Activated effector memory CD4-positive, alpha-beta T cell treated with anti-CD3 and anti-CD28 coated beads, Interleukin-2, amount 50 U/mL, for 16 hours (primary cell): ENCODE results near the gene RIMKLB.
"Not testable (repeated sequence)": the region's sequence is repeated elsewhere in the genome, so short reads cannot be mapped to it uniquely, and the experiment has no call there.

Source experiments
- DNase-seq: peaks from one replicate; pipeline ENCODE4 v3.0.0-alpha.2; 2020

Gene RIMKLB

GRCh38 chr12:8820676-8821407 is 123.1 kb downstream of the RIMKLB start:
- not testable (repeated sequence) for DNase-seq

GRCh38 chr12:8821591-8821990 is 123.8 kb downstream of the RIMKLB start:
- no peak for DNase-seq

- DNase-seq = no peak
Observed at GRCh38 chr12:8822298-8822697, 124.5 kb downstream of the RIMKLB start, which contains the start of gene A2ML1. Gene A2ML1, plus strand, starts transcription at chr12:8822621. Its CDS starts 31 bp downstream, at chr12:8822652.

DNA sequence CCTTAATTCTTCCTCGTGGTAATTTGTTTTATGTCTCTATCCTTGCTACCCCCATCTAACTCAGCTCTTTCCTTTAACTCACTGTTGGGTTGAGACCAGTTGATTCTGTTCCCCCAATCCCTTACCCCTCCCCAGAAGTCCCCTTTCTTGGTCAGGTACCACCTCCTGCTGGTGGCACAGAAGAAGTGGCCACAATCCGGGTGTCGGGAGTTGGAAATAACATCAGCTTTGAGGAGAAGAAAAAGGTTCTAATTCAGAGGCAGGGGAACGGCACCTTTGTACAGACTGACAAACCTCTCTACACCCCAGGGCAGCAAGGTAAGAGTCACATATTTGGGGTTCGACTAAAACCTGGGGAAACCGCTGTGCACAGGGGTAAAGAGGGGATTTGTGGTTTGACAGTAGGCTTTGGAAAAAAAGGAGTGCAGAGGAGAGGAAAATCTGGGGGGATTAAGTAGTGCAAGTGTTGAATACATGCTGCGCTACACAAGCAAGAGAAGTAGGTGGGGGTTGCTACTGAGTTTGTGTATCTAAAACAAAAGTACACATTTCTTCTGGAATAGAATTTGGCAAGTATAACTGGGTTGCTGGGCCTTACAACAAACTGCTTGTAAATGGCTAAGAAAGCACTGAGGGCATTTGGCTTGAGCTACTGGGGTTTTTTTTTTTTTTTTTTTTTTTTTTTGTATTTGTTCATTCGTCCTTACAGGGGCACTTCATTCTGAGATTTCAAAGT is 125.9 kb downstream of the RIMKLB start:
- DNase-seq = no peak

- no peak for DNase-seq
Observed at GRCh38 chr12:8827551-8828256, 129.9 kb downstream of the RIMKLB start.

DNA sequence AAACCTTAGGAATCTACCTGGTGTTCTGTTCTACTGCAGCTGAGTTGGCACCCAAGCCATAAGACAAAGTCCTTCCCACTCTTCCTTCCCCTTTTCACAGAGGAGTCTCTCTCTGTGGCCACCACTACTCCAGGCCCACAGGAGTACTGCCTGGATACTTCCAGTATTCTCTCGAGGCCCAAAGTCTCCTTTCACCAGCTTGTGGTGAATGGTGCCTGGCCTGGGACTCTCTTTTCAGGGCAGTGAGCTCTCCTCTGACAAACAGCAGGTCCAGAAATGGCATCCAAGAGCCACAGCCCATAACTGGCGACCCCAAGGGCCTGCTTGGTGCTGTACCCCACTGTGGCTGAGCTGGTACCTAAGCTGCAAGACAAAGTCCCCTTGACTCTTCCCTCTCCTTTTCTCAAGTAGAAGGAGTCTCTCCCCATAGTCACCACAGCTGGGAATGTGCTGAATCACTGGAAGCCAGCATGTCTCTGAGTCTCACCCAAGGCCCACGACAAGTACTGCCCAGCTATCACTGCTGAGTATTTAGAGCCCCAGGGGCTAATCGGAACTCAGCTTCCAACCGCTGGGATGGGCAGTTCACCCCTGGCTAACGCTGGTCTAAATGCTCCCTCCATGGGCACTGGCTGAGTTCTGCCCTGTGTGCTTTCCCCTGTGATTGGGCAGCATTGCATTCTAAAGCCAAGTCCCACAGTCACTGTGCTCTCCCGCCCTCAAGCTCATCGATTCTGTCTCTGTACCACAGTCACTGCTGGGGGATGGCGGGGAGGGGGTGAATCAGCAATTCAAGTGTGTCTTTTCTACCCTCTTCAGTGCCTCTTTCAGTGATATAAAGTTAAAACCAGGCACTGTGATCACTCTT is 130.7 kb downstream of the RIMKLB start:
- DNase-seq = no peak

- DNase-seq = no peak
Observed at GRCh38 chr12:8829125-8829518, 131.3 kb downstream of the RIMKLB start.

- no peak for DNase-seq
Observed at GRCh38 chr12:8829621-8830020, 131.8 kb downstream of the RIMKLB start.

GRCh38 chr12:8831116-8831515 is 133.3 kb downstream of the RIMKLB start:
- DNase-seq = no peak

GRCh38 chr12:8832500-8832899 is 134.7 kb downstream of the RIMKLB start:
- no peak for DNase-seq
